ENCODE results near the gene GSAP.
A peak's percentile ranks its signal among the peaks of the same experiment; 100 is the strongest.

The GSAP gene

DNA sequence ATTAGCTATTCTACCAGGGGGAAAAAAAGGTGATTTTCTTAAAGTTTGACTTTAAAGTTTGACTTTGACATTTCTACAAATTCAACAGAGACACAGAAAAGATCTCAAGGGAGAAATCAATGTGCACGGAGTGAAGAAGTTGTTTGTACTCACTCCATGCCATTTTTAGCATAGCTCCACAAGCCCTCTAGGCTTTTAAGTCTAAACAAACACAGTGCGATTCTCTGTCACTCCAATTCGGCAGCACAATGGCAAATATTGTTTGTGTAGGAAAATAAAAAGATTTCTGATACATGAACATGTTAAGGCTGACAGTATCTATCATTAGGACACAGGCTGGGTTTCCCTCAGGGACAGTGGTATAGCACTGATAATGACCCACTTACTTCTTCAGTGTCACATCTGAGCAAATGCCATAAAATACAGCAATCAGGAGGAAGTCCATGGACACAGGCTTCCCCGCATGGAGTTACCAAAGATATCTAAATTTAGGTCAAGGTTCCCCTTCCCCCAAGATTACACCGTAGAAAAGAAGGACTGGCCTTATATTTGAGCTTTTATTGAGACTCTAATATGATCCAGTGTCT lies 28.0 kb downstream of the GSAP start:
- TF ChIP-seq, protein P1, sequence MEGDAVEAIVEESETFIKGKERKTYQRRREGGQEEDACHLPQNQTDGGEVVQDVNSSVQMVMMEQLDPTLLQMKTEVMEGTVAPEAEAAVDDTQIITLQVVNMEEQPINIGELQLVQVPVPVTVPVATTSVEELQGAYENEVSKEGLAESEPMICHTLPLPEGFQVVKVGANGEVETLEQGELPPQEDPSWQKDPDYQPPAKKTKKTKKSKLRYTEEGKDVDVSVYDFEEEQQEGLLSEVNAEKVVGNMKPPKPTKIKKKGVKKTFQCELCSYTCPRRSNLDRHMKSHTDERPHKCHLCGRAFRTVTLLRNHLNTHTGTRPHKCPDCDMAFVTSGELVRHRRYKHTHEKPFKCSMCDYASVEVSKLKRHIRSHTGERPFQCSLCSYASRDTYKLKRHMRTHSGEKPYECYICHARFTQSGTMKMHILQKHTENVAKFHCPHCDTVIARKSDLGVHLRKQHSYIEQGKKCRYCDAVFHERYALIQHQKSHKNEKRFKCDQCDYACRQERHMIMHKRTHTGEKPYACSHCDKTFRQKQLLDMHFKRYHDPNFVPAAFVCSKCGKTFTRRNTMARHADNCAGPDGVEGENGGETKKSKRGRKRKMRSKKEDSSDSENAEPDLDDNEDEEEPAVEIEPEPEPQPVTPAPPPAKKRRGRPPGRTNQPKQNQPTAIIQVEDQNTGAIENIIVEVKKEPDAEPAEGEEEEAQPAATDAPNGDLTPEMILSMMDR (IDR thresholded peaks at IDR 0.05; ENCODE audit: borderline replicate concordance, insufficient read depth, low read depth, low read length), result no peak

DNA sequence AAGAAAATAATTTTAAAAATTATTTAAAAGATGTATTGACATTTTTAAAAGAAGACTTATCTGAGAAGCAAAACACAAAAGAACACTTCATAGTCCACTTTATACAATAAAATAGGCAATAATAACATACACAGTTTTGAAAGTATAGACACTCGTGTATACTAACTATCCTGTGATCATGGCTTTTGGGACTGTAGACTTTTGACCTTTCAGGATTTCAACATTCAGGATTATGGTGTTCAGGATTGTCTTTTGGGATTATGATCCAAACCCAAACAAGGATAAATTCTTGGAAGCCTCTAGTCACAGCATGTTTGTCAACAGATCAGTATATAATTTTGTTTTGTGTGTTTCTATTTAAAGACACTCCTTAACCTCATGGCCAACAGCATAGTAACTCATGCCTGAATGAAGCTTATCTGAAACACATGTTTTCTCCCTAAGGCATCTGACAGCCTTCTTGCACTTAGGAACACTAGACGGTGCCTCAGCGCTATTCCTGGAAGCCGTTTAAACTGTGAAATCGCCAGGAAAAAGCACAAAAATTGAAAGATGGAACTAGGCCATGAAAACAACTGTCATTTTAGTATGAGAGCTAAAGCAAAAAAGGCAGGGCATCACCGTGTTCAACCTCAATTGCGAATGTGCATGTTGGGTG lies 29.9 kb downstream of the GSAP start:
- TF ChIP-seq, protein P1 (IDR thresholded peaks at IDR 0.05; ENCODE audit: borderline replicate concordance, insufficient read depth, low read depth, low read length), result no peak
- no peak overlapping the region for H3K4me3 ChIP-seq (ENCODE audit: low read depth, low read length)

More for the DNA sequence above, 28.0 kb downstream of the GSAP start:
- no peak overlapping the region for H3K4me3 ChIP-seq (ENCODE audit: low read depth, low read length)

DNA sequence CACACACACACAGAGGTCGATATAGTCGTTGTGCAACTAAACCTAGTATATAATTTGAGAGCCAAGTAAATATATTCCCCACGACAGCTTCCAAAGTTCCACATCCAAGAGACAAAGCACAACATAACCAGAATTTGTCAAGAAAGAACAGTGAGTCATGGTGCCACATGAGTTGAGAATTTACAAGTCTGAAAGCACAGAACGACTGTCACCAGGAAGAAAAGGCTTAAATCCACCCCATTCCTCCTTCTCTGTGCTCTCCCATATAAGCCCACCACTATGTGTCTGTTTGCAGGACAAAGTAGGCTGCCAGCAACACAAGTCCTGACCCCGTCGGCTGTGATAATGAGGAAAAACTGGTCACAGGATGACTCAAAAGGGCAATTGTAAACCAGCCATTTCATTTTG lies 32.8 kb downstream of the GSAP start:
- no peak overlapping the region for H3K4me3 ChIP-seq (ENCODE audit: low read depth, low read length)
- TF ChIP-seq, protein P1 (IDR thresholded peaks at IDR 0.05; ENCODE audit: borderline replicate concordance, insufficient read depth, low read depth, low read length), result no peak

DNA sequence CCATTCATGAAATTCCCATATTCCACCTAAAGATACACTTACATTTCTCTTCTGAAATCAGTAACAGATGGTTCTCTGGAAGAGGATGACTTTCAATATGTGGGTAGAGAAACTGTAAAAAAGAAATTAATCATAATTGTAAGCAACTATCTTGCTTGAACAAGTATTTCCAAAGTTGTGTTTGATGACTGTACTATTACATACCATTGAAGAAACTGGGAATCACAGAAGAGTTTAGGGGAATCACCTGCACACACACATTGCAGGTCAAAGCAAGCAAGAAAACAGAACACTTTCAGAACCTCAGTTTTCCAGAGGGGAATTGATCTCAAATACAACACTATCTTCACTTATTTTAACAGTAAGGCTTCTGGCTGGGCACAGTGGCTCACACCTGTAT lies 33.6 kb downstream of the GSAP start:
- TF ChIP-seq, protein P1 (IDR thresholded peaks at IDR 0.05; ENCODE audit: borderline replicate concordance, insufficient read depth, low read depth, low read length), result no peak
- H3K4me3 ChIP-seq (ENCODE audit: low read depth, low read length), result no peak overlapping the region

DNA sequence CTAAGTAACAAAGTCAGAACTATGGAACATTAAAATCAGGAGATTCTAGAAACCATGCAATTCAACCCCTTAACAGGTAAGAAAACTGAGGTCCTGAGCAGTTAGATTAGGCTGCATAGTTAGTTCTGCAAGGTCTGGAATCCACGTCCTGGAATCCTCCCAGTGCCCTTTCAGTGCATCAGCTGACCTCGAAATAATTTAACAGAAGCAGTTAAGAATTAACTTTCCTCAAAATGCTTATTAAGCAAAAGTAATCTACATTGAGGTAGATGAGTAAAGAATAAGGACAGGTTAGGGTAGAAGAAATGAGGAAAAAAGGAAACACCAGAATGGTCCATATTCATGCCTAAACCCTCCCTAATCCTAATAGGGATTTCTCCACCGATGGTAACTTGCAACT lies 37.6 kb downstream of the GSAP start:
- TF ChIP-seq, protein P1 (IDR thresholded peaks at IDR 0.05; ENCODE audit: borderline replicate concordance, insufficient read depth, low read depth, low read length), result no peak
- no peak overlapping the region for H3K4me3 ChIP-seq (ENCODE audit: low read depth, low read length)

DNA sequence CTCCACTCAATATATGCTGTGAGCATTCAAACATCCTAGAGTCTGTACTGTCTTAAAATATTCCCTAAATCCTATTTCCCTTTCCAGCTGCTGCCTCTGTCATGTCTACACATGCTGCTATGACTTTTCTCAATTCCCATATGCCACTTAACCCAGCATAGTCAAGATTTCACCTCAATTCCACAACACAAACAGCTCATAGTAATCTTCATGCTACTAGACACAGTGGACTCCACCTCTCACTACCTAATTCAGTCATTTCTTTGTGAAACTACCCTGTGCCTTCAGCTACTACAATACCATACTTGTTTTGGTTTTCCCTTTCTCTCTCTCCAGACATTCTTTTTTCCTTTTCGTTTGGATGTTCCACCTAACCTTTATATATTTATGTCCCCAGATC lies 45.5 kb downstream of the GSAP start:
- TF ChIP-seq, protein P1 (IDR thresholded peaks at IDR 0.05; ENCODE audit: borderline replicate concordance, insufficient read depth, low read depth, low read length), result no peak
- no peak overlapping the region for H3K4me3 ChIP-seq (ENCODE audit: low read depth, low read length)

DNA sequence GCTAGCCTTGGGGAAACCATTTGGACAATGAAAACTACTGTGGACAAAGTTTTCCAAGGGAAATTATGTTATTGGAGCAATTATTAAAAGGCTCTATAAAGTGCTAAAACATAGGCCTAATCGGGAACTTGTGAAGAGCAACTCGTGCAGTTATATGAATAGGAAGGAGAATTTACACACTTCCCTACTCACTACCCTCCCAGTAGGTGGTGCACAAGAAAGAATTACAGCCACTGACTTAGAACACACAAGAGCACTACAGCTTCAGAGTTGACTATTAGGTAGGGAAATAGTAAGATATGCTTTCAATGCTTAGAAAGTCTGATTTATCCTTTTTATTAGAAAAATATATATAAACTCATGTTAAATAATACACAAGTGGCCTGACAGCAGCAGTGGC lies 47.2 kb downstream of the GSAP start:
- TF ChIP-seq, protein P1 (IDR thresholded peaks at IDR 0.05; ENCODE audit: borderline replicate concordance, insufficient read depth, low read depth, low read length), result peak; percentile 8; the same call in 1 of the 2 replicates
- no peak overlapping the region for H3K4me3 ChIP-seq (ENCODE audit: low read depth, low read length)

Data from GM12875 (cell line).